Kidney epithelial cell (primary cell): ENCODE results near the gene SHLD1. TPM values are rescaled to one million over a fixed set of nuclear protein-coding genes. Genes with fewer than 3 reads are reported as not detected.

Experiments
- DNase-seq: peaks from one replicate; pipeline ENCODE4 v3.0.0-alpha.2; 2010; ENCODE audit warnings: low read depth
- H3K27me3 ChIP-seq: 2 replicates; pipeline ENCODE4 v1.6.0; 2011; ENCODE audit warnings: low read length; ENCODE audit not compliant: control insufficient read depth, insufficient read depth
- H3K36me3 ChIP-seq: 2 replicates; pipeline ENCODE4 v1.5.1; 2011; ENCODE audit warnings: low read length; ENCODE audit not compliant: control insufficient read depth, insufficient read depth
- H3K4me3 ChIP-seq: 2 replicates; pipeline ENCODE4 v1.5.1; 2011; ENCODE audit warnings: low read depth, mild to moderate bottlenecking, control low read depth, low read length
- total RNA-seq: library from RNA; depleted of rRNA; stranded (reverse); fragments of >200 nt; gene quantifications from 2 replicates; pipeline ENCODE4 v1.2.3, GENCODE V29; 2015
- TF ChIP-seq, protein P1 (sequence below): IDR thresholded peaks from 2 replicates; pipeline ENCODE4 v1.5.1; 2011; ENCODE audit warnings: mild to moderate bottlenecking, moderate library complexity, low read length, control low read depth, inconsistent platforms; ENCODE audit not compliant: insufficient read depth, poor library complexity, severe bottlenecking

The SHLD1 gene
- total RNA-seq, 1 donor from 2014 or later: 1.3 TPM

DNA sequence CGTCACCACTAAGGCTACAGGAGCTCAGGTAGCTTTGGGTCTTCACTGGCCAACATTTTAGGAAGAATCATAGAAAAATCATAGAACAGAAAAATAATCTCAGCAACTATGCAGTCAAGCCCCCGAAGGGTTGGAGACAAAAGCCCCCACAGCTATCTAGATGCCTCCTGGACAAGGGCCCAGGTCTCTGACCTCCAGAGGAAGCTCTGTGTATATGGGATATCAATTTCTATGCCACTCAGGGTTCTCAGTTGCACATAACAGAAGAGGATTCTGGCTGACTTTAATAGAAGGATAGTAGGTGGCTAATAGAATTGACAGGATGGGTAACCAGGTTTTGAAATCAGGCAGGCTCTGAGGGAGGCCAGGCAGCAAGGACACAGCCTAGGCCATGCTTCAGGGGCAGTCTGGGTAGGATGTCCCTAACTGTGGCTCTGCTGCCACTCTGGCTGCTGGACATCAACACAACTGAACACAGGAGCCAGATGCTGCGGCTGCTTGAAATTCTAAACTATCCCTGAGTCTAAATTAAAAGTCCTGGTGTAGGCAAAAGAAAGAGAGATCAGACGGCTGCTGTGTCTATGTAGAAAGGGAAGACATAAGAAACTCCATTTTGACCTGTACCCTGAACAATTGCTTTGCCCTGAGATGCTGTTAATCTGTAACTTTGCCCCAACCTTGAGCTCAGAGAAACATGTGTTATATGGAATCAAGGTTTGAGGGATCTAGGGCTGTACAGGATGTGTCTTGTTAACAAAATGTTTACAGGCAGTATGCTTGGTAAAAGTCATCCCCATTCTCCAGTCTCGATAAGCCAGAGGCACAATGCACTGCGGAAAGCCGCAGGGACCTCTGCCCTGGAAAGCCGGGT, 134.5 kb downstream of the SHLD1 start:
- no peaks in the 10 kb centered on the region for H3K27me3 ChIP-seq
- TF ChIP-seq, protein P1, sequence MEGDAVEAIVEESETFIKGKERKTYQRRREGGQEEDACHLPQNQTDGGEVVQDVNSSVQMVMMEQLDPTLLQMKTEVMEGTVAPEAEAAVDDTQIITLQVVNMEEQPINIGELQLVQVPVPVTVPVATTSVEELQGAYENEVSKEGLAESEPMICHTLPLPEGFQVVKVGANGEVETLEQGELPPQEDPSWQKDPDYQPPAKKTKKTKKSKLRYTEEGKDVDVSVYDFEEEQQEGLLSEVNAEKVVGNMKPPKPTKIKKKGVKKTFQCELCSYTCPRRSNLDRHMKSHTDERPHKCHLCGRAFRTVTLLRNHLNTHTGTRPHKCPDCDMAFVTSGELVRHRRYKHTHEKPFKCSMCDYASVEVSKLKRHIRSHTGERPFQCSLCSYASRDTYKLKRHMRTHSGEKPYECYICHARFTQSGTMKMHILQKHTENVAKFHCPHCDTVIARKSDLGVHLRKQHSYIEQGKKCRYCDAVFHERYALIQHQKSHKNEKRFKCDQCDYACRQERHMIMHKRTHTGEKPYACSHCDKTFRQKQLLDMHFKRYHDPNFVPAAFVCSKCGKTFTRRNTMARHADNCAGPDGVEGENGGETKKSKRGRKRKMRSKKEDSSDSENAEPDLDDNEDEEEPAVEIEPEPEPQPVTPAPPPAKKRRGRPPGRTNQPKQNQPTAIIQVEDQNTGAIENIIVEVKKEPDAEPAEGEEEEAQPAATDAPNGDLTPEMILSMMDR: no peak
- H3K36me3 ChIP-seq: no peaks in the 10 kb centered on the region
- DNase-seq: no peak
- no peak overlapping the region for H3K4me3 ChIP-seq

DNA sequence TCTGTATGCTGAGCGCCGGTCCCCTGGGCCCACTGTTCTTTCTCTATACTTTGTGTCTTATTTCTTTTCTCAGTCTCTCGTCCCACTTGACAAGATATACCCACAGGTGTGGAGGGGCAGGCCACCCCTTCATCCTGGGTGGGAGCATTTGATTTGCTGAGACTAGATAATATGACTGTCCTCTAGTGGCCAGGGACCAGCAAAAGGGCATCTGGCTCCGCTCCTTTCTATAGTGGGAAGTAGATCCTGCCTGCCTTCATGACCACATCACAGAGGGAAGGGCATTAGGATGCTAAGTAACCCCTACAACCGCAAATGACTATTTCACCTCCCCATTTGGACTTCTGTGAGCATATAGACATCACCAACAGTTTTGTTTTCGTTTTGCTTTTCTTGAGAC, 135.7 kb downstream of the SHLD1 start:
- Histone ChIP-seq H3K27me3 (no peaks in the 10 kb centered on the region), H3K36me3 (no peaks in the 10 kb centered on the region), H3K4me3 (no peak overlapping the region)
- TF ChIP-seq, protein P1: no peak
- DNase-seq: no peak

DNA sequence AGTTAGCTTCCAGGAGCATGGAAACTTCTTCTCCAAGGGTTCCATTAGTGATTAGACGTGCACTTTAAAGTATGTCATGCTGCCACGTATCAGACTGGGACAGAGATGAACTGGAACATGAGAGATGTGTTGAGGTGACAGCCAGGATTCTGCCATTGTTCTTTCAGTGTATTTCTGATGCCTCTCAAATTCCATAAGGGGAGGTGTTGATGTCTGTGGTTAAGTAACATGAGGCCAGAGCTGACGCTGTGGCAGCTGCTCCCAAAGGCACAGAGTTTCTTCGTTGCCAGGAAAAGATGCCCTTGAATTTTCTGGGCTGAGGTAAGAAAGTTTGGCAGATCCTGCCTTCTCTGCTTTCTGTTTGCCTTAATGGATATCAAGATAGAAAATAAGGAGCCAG, 136.6 kb downstream of the SHLD1 start:
- H3K27me3 ChIP-seq: no peaks in the 10 kb centered on the region
- no peak overlapping the region for H3K4me3 ChIP-seq
- DNase-seq: no peak
- no peaks in the 10 kb centered on the region for H3K36me3 ChIP-seq
- TF ChIP-seq, protein P1: no peak

DNA sequence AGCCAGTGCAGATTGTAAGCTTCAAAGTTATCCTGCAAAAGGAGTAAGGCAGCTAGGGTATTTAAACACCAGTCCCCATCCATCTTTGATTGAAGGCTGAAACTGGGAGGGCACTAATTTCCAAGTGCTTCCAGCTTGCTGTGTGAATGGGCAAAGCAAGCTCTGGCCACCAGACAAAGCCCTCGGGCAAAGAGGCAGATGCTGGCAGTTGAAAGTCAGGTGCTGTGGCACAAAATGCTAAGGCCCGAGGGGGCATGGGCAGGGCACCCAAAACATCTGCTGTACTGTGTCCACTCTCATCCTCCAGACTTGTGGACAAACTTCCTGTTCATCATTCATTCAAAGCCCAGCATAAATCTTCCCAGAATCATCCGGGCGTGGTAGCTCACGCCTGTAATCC, 137.2 kb downstream of the SHLD1 start:
- Histone ChIP-seq H3K4me3 (no peak overlapping the region), H3K36me3 (no peaks in the 10 kb centered on the region), H3K27me3 (no peaks in the 10 kb centered on the region)
- TF ChIP-seq, protein P1: no peak
- DNase-seq: no peak

DNA sequence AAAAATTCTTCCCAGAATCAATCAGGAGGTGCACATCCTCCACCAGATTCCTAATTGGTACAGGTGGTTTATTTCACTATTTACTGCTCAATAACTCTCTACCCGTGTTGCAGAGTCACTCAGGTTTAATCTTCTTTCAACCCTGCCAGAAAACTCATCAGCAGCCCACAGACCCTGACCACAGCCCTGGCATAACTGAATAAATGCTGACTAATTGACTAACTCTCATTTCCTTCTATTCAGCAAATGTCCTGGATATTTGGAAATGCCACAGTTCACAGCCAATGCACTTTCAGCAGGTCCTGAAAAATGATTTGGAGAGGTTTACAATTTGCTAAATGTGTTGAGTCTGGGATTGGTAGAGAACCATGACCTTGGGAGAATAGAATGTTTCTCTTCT, 137.8 kb downstream of the SHLD1 start:
- Histone ChIP-seq H3K27me3 (no peaks in the 10 kb centered on the region), H3K36me3 (no peaks in the 10 kb centered on the region), H3K4me3 (no peak overlapping the region)
- TF ChIP-seq, protein P1: no peak
- DNase-seq: no peak
